ENCODE measurements around the gene COL16A1. TPM values are rescaled to one million over a fixed set of nuclear protein-coding genes. Genes with fewer than 3 reads are reported as not detected.

The COL16A1 gene
- total RNA-seq, 2 donors from 2014 or later = 93.3 to 179 TPM

Other genes starting within 250 kb of the COL16A1 start
- gene TINAGL1, start 127.5 kb downstream of the COL16A1 start, total RNA-seq = 100 to 1,000 TPM; 110 to 123 TPM
- not detected for gene HCRTR1, start 86.3 kb downstream of the COL16A1 start, total RNA-seq
- gene PEF1, start 59.1 kb downstream of the COL16A1 start, total RNA-seq = 10 to 100 TPM; 55.5 to 62.8 TPM
- gene ADGRB2, start 60.3 kb upstream of the COL16A1 start, total RNA-seq = 1 to 10 TPM; 3.8 to 5.3 TPM
- gene SPOCD1, start 112.0 kb upstream of the COL16A1 start, total RNA-seq = 10 to 100 TPM; 13.5 to 23.0 TPM
- gene PTP4A2, start 234.4 kb upstream of the COL16A1 start, total RNA-seq = 100 to 1,000 TPM; 259 to 375 TPM

Measured in posterior vena cava (tissue), 2 donors.